Astrocyte of the cerebellum (primary cell): ENCODE results near the gene LAMB4.

ENCODE experiments used
- DNase-seq: peaks from one replicate; pipeline ENCODE4 v3.0.0-alpha.2; 2011; ENCODE audit warnings: low read depth
- H3K4me3 ChIP-seq: 2 replicates; pipeline ENCODE4 v1.5.1; 2011; ENCODE audit warnings: mild to moderate bottlenecking, low read depth, low read length, moderate library complexity
- in situ Hi-C: cut with HindIII; loops from 2 replicates; pipeline ENCODE4 v1.10.0; 2017; ENCODE audit warnings: low sequenced_read_pairs
- TF ChIP-seq, protein P1 (sequence below): IDR thresholded peaks from 2 replicates; pipeline ENCODE4 v1.5.1; 2012; ENCODE audit warnings: low read length, low read depth, moderate library complexity, mild to moderate bottlenecking; ENCODE audit errors: missing control alignments

The LAMB4 gene, protein sequence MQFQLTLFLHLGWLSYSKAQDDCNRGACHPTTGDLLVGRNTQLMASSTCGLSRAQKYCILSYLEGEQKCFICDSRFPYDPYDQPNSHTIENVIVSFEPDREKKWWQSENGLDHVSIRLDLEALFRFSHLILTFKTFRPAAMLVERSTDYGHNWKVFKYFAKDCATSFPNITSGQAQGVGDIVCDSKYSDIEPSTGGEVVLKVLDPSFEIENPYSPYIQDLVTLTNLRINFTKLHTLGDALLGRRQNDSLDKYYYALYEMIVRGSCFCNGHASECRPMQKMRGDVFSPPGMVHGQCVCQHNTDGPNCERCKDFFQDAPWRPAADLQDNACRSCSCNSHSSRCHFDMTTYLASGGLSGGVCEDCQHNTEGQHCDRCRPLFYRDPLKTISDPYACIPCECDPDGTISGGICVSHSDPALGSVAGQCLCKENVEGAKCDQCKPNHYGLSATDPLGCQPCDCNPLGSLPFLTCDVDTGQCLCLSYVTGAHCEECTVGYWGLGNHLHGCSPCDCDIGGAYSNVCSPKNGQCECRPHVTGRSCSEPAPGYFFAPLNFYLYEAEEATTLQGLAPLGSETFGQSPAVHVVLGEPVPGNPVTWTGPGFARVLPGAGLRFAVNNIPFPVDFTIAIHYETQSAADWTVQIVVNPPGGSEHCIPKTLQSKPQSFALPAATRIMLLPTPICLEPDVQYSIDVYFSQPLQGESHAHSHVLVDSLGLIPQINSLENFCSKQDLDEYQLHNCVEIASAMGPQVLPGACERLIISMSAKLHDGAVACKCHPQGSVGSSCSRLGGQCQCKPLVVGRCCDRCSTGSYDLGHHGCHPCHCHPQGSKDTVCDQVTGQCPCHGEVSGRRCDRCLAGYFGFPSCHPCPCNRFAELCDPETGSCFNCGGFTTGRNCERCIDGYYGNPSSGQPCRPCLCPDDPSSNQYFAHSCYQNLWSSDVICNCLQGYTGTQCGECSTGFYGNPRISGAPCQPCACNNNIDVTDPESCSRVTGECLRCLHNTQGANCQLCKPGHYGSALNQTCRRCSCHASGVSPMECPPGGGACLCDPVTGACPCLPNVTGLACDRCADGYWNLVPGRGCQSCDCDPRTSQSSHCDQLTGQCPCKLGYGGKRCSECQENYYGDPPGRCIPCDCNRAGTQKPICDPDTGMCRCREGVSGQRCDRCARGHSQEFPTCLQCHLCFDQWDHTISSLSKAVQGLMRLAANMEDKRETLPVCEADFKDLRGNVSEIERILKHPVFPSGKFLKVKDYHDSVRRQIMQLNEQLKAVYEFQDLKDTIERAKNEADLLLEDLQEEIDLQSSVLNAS (N-terminal part only)

DNA sequence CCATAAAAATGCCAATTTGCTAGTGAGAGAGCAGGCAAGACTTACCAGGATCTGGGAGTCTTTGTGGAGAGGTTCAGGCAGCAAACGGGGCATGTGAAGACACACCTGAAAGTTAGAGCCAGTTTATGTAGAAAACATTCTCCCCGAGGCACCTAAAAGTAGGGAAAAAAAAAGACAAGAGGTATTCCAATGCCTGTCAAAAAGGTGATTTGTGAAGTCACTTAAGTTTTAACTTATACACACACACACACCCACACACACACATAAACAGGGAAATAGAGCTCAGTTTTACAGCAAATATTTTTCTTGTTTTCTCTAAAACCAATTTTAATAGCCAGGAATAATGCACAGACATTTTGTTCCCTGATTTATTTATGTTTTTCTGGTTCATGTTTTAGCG lies at the start of gene LAMB4:
TSS of gene LAMB4 (minus strand) at position 101 of the 400 bp plus-strand sequence. CDS start 7,197 bp downstream, outside the sequence.
- H3K4me3 ChIP-seq = no peak within 1 kb of the TSS
- TF ChIP-seq, protein P1, sequence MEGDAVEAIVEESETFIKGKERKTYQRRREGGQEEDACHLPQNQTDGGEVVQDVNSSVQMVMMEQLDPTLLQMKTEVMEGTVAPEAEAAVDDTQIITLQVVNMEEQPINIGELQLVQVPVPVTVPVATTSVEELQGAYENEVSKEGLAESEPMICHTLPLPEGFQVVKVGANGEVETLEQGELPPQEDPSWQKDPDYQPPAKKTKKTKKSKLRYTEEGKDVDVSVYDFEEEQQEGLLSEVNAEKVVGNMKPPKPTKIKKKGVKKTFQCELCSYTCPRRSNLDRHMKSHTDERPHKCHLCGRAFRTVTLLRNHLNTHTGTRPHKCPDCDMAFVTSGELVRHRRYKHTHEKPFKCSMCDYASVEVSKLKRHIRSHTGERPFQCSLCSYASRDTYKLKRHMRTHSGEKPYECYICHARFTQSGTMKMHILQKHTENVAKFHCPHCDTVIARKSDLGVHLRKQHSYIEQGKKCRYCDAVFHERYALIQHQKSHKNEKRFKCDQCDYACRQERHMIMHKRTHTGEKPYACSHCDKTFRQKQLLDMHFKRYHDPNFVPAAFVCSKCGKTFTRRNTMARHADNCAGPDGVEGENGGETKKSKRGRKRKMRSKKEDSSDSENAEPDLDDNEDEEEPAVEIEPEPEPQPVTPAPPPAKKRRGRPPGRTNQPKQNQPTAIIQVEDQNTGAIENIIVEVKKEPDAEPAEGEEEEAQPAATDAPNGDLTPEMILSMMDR = no peak
- DNase-seq = no peak
- in situ Hi-C loops = no loop called here

DNA sequence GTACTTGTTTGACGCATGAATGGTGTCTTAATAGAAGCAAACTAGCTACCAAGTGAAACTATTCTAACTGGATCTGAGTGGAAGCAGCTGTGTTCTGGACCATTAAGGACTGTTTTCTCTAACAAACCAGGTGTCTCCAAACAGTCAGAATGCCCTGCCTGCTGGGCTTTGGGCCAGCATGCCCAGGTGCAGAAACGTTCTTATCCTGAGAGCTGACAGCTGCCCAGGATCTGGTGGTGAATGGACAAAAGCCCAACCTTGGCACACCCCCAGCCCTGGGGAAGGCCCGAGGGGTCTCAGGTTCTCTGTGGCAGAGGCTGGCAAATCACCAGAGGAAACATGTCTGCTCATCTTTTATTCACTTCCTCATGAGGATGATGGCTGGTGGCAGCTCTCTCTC lies 48.2 kb upstream of the LAMB4 start:
- in situ Hi-C loops = loop anchor here (25.0 kb wide), 1 partner anchor 309 kb away; no protein-coding TSS in a partner anchor
- TF ChIP-seq, protein P1 = no peak
- no peak for DNase-seq
- H3K4me3 ChIP-seq = no peak overlapping the region

DNA sequence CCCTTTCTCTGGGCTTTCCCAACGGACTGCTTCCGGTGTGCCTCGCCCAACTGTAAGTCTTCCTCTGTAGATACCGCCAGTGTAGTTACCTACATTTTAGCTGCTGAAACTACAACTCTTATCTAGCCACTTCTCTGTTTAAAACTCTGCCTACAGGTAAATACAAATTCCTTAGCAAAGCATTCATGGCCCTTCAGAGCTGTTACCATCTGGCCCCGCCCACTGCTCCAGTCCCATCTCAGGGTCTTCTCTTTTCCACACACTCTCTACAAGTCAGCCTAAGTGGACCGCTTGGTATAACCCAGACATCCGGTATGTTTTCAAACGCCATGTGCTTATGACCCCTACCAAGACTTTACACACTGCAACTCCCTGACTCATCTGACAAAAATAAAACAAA lies 41.0 kb upstream of the LAMB4 start:
- TF ChIP-seq, protein P1 = no peak
- no peak overlapping the region for H3K4me3 ChIP-seq
- DNase-seq = no peak
- in situ Hi-C loops = no loop called here

DNA sequence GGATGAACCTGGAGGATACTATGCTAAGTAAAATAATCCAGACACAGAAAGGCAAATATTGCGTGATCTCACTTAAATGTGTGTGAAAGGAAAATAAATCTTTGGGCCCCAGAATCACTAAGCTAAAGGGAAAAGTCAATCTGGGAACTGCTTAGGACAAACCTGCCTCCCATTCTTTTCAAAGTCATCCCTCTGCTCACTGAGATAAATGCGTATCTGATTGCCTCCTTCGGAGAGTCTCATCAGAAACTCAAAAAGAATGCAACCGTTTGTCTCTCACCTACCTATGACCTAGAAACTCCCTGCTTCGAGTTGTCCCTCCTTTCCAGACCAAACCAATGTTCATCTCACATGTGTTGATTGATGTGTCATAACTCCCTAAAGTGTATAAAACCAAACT lies 40.1 kb upstream of the LAMB4 start:
- no peak overlapping the region for H3K4me3 ChIP-seq
- DNase-seq = no peak
- in situ Hi-C loops = no loop called here
- TF ChIP-seq, protein P1 = no peak

DNA sequence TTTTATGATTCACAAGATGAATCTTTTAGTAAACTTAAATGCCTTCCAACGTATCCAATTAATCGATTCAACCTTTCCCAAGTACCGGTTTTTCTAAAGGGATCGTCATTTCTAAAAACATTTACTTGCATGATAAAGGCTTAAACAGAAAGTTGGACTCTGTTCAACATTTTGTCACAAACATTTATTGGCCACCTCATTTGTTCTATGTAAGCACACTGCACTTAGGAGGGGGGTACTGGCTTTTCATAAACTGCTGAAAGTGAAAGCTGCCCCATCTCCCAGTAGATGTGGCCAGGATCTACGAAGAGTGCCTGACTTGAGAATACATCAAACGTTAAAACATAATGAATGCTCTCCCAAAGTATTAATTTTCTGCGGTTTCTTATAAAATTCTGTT lies 37.3 kb upstream of the LAMB4 start:
- no peak overlapping the region for H3K4me3 ChIP-seq
- TF ChIP-seq, protein P1 = no peak
- peak; percentile 20 for DNase-seq
- in situ Hi-C loops = no loop called here

DNA sequence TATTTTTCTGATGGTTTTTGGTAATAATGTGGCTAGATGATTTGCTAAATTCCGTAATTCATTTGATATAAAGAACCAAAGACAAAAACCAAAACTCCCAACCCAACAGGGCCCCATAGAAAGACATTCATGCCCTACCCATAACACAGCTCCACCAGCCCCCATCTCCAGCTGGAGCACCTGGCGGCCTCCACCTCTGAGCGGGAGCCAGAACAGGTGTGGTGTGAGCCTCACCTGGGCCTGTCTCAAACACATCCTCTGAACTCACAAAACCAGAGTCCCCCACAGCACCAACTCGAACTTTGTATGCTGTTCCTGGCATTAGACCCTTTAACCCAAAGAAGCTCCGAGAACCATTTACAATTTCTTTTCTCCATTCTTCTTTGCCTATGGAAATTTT lies 36.5 kb upstream of the LAMB4 start:
- in situ Hi-C loops = no loop called here
- TF ChIP-seq, protein P1 = no peak
- no peak for DNase-seq
- no peak overlapping the region for H3K4me3 ChIP-seq
